ENCODE results near the gene ELN.
A peak's percentile ranks its signal among the peaks of the same experiment; 100 is the strongest.

ELN gene

DNA sequence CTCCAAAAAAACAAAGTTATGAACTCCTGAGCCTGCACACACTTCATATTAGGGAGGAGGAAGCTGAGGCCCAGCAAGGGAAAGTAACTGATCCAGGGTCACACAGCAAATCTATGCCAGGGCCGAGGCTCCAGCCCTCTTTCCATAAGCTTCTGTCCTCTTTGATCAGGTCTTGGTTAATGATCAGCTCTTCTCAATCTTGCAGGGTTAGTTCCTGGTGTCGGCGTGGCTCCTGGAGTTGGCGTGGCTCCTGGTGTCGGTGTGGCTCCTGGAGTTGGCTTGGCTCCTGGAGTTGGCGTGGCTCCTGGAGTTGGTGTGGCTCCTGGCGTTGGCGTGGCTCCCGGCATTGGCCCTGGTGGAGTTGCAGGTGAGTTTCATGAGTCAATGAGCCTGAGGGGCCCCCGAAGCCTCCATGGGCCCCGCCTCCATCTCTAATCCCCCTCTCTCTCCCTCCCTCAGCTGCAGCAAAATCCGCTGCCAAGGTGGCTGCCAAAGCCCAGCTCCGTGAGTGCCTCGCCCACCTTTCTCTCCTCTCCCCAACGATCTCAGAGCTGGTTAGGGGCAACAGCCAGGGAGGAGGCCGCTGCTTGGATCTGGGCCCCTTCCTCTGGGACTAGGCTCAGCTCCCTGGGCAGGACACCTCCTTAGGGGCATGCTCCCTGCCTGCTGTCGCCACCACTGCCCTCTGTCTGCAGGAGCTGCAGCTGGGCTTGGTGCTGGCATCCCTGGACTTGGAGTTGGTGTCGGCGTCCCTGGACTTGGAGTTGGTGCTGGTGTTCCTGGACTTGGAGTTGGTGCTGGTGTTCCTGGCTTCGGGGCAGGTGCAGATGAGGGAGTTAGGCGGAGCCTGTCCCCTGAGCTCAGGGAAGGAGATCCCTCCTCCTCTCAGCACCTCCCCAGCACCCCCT, 32.0 kb downstream of the ELN start:
- no peak for TF ChIP-seq CTCF (IDR thresholded peaks at IDR 0.05; ENCODE audit: low read depth, low read length, missing control alignments)
- no peak overlapping the region for H3K4me3 ChIP-seq (ENCODE audit: low read depth, low read length)
- no peak for DNase-seq (ENCODE audit: low read depth)

- TF ChIP-seq CTCF (IDR thresholded peaks at IDR 0.05; ENCODE audit: low read depth, low read length, missing control alignments) = no peak
- peak; percentile 33 for DNase-seq (ENCODE audit: low read depth)
- H3K4me3 ChIP-seq (ENCODE audit: low read depth, low read length) = no peak overlapping the region
Measured at GRCh38 chr7:74061840-74062539, 34.0 kb downstream of the ELN start.

- H3K4me3 ChIP-seq (ENCODE audit: low read depth, low read length) = no peak overlapping the region
- TF ChIP-seq CTCF (IDR thresholded peaks at IDR 0.05; ENCODE audit: low read depth, low read length, missing control alignments) = no peak
- DNase-seq (ENCODE audit: low read depth) = no peak
Measured at GRCh38 chr7:74063223-74063641, 35.3 kb downstream of the ELN start.

- no peak for TF ChIP-seq CTCF (IDR thresholded peaks at IDR 0.05; ENCODE audit: low read depth, low read length, missing control alignments)
- no peak overlapping the region for H3K4me3 ChIP-seq (ENCODE audit: low read depth, low read length)
- DNase-seq (ENCODE audit: low read depth) = no peak
Measured at GRCh38 chr7:74063646-74064045, 35.7 kb downstream of the ELN start.

- DNase-seq (ENCODE audit: low read depth) = no peak
- TF ChIP-seq CTCF (IDR thresholded peaks at IDR 0.05; ENCODE audit: low read depth, low read length, missing control alignments) = no peak
- H3K4me3 ChIP-seq (ENCODE audit: low read depth, low read length) = no peak overlapping the region
Measured at GRCh38 chr7:74064696-74065095, 36.7 kb downstream of the ELN start.

DNA sequence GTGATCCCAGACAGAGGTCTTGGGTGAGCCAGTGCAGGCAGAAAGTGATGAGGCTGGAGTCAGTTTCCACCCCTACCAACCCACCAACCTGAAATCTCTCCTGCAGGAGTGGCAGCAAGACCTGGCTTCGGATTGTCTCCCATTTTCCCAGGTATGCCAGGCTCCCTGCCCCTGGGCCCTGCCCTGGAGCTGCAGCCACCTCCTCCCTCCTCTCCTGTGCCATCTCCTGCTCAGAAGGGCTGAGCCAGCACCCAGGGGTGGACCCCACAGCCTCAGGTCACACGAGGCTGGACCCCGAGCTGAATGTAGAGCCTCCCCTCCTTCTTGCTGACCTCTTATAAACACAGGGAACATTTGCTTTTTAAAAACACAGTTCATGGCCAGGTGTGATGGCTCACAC, 38.7 kb downstream of the ELN start:
- DNase-seq (ENCODE audit: low read depth) = no peak
- H3K4me3 ChIP-seq (ENCODE audit: low read depth, low read length) = no peak overlapping the region
- no peak for TF ChIP-seq CTCF (IDR thresholded peaks at IDR 0.05; ENCODE audit: low read depth, low read length, missing control alignments)
